GM23248 (cell line): ENCODE data around the gene DNAJC17.

Experiments used
- EZH2 ChIP-seq: fragments of 200-600 bp; sonication (generic); IDR thresholded peaks from 2 replicates; pipeline ENCODE4 v1.6.1; 2018; ENCODE audit warnings: antibody characterized with exemption, mild to moderate bottlenecking; ENCODE audit not compliant: insufficient read depth, poor library complexity, severe bottlenecking
- EZH2phosphoT487 ChIP-seq: fragments of 200-600 bp; sonication (generic); IDR thresholded peaks from 2 replicates; pipeline ENCODE4 v1.6.1; 2018; ENCODE audit warnings: antibody characterized with exemption, moderate library complexity, mild to moderate bottlenecking, low read depth; ENCODE audit not compliant: insufficient read depth

- TF ChIP-seq EZH2 (no peak), EZH2phosphoT487 (no peak)
Observed at GRCh38 chr15:40750885-40751284, 56.4 kb downstream of the DNAJC17 start.
